Suppressor macrophage treated with lipopolysaccharide for 4 hours (primary cell): Measurements from ENCODE around the gene ZFAND4.
"Not testable (repeated sequence)": the region's sequence is repeated elsewhere in the genome, so short reads cannot be mapped to it uniquely, and the experiment has no call there.

Experiments
- DNase-seq: peaks from one replicate; pipeline ENCODE4 v3.0.0-alpha.2; 2020

ZFAND4 gene

DNA sequence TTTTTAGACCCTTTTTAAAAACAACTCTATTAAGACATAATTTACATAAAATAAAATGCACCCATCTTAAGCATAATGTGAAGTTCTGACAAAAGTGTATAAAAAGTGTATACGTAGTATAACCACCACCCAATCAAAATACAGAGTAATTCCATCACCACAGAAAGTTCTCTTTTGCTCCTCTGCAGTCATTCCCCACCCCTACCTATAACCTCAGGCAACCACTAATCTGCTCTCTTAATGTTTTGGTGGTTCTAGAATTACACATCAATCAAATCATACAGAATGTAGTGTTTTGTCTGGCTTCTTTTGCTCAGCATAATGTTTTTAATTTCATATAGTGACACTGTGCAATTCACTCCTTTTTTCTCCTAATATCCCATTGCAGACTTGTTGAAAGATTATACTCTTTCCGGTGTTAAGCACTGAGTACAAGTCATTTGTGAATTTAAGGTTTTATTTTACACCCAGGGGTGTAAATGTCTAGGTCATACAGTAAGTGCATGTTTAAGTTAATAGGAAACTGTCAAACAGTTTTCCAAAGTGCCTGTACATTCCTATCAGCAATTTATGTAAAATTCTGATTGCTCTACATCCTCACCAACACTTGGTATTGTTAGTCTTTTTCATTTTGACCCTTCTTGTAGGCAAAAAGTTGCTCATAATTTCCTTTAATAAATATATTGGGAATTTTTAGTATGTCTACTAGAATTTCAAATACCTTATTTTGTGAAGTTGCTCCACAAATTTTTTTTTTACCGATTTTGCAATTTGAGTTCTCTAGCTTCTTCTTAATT is 86.3 kb downstream of the ZFAND4 start:
- no peak for DNase-seq

DNA sequence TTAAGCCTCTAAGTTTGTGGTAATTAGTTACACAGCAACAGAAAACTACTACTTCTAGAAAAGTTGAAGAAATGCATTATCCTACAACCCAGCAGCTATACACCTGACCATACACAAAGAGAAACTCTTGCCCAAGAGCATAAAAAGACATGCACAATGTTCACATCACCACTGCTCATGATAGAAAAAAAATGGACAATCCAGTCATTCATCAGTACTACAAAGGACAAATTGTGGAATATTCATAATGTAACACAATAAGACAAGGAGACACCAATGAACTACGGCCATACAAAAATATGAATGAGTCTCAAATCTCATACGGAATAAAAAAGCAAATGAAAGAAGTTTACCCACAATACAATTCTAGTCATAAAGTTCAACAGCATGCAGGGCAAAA is 87.4 kb downstream of the ZFAND4 start:
- no peak for DNase-seq

DNA sequence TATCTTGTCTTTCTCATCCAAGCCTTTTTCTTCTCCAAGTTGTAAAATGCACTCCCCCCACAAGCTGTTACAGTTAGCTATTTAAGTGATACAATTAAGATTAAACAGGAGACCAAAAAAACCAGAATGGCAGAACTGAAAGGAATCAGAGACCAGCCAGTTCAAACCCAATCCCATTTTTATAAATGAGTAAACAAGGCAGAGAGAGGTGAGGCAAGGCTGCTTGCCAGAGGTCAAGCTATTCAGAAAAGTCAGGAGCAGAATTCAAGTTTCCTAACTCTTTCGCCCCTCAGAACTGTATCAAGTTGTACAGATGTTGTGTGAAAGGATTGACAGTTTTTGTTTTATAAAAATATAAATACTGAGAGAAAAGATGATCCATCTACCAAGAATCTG is 90.2 kb downstream of the ZFAND4 start:
- no peak for DNase-seq

DNA sequence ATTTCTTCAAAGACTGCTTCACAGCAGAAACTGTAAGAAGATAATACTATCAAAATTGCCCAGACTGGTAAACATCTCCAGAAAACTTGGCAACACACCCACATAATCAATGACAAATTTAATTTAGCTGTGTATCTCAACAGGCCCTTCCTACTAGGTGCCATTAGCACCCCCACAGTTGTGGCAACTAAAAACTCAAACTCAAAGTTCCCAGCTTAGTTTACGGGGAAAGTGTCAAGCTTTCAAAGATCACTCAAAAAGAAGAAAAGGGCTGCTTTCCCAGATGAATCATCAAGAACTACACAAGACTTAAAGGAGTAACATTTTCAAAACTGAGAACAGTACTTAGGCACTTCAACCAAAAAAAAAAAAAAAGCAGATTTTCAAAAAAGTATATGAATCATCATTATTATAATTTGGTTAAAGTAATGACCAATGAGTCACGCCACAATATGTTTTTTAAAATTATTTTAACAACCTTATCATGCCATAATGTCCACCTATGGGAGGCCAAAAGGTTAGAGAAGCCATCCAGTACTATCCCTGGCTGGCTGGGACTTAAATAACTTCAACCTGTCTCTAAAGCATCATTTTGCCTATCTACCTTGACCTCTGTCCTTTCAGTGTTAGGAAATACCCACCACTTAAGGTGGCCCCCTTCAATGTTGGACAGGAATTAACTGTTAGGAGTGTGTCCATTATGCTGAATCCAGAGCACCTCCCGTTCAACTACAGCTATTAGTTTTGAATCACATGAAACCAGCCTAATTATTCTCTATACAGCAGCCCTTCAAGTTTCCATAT is 90.8 kb downstream of the ZFAND4 start:
- DNase-seq, result peak; percentile 21

DNA sequence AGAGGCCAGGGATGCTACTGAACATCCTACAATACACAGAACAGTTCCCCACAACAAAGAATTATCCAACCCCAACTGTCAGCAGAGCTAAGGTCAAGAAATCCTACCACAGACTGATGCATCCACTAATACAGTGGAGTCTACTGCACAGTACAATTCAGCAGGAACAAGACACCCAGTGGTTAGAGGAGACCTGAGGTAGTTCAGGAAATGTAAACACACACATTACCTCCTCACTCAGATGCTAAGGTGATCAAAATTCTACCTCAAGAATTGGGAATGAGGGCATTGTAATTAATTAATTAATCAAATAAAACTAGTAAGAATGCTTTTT is 91.4 kb downstream of the ZFAND4 start:
- no peak for DNase-seq

DNA sequence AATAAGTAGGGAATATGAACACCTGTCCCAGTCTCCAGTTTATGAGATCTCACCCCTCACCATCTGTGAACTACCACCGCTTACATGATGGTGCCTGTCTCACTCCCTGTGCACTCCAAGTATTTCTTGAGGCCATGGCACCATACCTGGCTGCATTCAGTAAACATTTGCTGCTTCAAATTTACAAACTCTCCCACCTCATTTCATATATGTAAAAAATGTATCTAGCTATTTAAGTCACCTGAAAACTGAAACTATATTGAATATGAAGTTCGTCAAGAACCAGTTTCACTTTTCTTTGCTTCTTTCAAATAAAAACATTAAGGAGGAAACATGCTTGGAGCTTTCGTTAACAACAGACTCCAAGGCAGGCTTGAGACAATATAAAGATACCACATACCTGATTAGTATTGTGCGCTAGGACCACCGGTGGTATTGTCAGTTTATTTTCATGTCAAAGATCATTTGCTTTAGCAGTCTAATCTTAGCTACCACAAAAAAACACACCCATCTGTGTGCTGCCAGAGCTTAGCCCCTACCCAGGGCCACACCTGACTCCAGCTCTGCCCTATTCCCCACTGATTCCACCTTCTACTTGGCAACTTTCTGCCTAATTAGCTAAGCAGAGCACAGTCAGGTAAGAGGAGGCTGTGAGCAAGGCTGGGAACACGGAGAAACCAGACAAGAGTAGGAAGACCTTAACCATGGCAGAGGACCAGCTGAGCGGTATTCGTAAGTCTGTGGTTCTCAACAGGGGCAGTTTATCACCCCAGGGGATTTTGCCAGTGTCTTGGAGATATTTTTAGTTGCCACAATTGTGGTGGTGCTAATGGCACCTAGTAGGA is 92.0 kb downstream of the ZFAND4 start:
- peak; percentile 39 for DNase-seq

DNA sequence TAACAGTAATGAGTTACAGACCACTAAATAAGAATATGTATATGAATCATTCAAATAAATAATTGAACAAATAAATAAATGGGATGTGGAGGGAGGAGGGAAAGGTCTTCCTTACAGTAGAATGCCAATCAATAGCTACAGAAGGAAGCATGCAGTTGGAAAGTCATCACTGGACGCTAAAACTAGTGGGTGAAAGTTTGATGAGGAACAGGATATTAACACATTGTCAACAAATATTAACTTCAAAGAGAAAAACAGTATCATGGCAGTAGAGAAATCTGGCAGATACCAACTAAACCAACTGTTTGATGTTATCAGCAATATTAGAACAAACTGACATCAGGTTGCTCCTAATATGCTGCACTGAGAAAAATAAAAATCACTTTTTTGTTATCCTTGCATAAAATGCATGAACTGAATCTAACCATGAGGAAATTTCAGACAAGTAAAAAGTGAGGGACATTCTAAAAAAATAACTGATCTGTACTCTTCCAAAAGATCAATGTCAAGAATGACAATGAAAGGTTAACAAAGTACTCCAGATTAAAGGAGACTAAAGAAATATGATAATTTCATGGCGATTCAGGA is 94.1 kb downstream of the ZFAND4 start:
- DNase-seq, result no peak

DNA sequence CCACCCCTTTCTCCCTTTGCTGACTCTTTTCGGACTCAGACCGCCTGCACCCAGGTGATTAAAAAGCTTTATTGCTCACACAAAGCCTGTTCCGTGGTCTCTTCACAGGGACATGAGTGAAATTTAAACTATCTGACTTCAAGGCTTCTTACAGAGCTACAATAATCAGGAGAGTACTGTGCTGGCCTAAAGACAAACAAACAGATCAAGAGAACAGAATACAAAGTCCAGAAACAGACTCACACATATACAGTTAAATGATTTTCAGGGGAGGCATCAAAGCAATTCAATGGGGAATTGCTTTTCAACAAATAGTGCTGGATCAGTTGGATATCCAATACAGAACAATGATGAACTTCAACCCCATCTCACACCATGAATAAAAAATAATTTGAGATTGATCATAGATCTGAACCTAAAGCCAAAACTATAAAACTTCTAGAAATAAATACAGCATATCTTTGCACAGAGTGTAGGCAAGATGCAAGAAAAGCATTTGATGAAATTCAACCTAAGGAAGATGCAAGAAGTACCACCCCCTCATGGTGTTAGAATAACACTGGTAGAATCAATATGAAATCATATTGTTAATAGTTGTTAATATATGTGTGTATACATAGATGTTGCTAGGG is 96.5 kb downstream of the ZFAND4 start:
- DNase-seq, result no peak

DNA sequence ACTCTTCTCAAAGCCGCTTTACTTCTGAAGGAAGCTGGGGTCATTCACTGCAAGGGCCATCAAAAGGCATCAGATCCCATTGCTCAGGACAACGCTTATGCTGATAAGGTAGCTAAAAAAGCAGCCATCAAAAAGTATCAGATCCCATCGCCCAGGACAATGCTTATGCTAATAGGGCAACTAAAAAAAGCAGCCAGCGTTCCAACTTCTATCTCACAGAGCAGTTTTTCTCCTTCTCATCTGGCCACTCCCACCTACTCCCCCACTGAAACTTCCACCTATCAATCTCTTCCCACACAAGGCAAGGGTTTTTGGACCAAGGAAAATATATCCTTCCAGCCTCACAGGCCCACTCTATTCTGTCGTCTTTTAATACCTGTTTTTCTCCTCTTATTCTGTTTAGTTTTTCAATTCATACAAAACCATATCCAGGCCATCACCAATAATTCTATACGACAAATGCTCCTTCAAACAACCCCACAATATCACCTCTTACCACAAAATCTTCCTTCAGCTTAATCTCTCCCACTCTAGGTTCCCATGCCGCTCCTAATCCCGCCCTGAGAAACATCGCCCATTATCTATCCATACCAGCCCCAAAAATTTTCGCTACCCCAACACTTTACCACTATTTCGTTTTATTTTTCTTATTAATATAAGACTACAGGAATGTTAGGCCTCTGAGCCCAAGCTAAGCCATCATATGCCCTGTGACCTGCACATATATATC is 97.4 kb downstream of the ZFAND4 start:
- DNase-seq, result not testable (repeated sequence)

DNA sequence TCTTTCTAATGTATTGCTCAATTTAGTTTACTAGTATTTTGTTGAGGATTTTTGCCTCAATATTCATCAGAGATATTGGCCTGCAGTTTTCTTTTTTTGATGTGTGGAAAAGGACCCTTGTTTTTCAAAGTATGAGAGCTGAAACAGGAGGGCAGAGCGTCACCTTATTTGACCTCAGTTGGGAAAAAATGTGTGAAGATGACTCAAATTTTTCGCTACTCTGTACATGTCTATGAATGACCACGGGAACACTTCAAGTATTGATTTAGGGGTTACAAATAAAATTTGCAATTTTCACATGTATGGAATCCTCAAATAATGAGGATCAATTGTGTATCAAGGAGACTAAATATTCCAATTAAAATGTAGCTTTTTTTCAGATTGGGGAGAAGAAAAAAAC is 103.1 kb downstream of the ZFAND4 start:
- DNase-seq, result no peak

DNA sequence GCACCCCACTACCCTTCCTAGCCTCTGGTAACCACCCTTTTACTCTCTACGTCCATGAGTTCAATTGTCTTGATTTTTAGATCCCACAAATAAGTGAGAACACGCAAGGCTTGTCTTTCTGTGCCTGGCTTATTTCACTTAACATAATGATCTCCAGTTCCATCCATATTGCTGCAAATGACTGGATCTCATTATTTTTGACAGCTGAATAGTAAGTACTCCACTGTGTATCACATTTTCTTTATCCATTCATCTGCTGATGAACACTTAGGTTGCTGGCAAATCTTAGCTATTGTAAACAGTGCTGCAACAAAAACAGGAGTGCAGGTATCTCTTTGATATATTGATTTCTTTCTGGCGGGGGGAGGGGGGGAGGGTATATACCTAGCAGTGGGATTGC is 106.2 kb downstream of the ZFAND4 start:
- no peak for DNase-seq
